H1 (cell line): ENCODE results near the gene PREX1.

Experiments
- CTCF ChIP-seq, 3 experiments: IDR thresholded peaks; 1 replicate in 2 of 3; 2 replicates in 1 of 3; pipeline versions ENCODE4 v1.5.1 to v1.6.1; 2011; ENCODE audit warnings: low read length in 3 of 3, mild to moderate bottlenecking in 3 of 3, inconsistent platforms in 2 of 3, low read depth in 1 of 3, moderate library complexity in 1 of 3; ENCODE audit not compliant: insufficient read depth in 1 of 3; ENCODE audit errors: control extremely low read depth in 1 of 3
- POLR2A ChIP-seq, 2 experiments: IDR thresholded peaks; 1 replicate in 1 of 2; 2 replicates in 1 of 2; pipeline ENCODE4 v1.6.1; 2011; ENCODE audit warnings: low read depth in 2 of 2, low read length in 2 of 2, mild to moderate bottlenecking in 2 of 2; ENCODE audit errors: control extremely low read depth in 1 of 2

- TF ChIP-seq POLR2A (IDR thresholded peaks at IDR 0.05; ENCODE audit: control extremely low read depth in 1 of 2, low read depth in 2 of 2, low read length in 2 of 2) = no peak
- no peak for TF ChIP-seq CTCF (IDR thresholded peaks at IDR 0.05; ENCODE audit: control extremely low read depth in 1 of 3, insufficient read depth in 1 of 3, low read depth in 1 of 3, low read length in 3 of 3)
These were observed 223.4 kb downstream of the PREX1 start for GRCh38 chr20:48604426-48604825.
